Nephron (organoid): Measurements from ENCODE around the gene RFXANK.

Source experiments
- H3K27ac Mint-ChIP-seq, 3 experiments: 2 replicates each; pipeline ENCODE4 v1.8.0; 2020; ENCODE audit warnings: mixed read lengths in 3 of 3, mild to moderate bottlenecking in 2 of 3, moderate library complexity in 1 of 3
- H3K27me3 Mint-ChIP-seq: 2 replicates; pipeline ENCODE4 v1.8.0; 2021; ENCODE audit warnings: low read depth, mild to moderate bottlenecking, moderate library complexity, mixed read lengths
- H3K36me3 Mint-ChIP-seq: 2 replicates; pipeline ENCODE4 v1.8.0; 2020; ENCODE audit warnings: low read depth, mixed read lengths
- H3K4me1 Mint-ChIP-seq: 2 replicates; pipeline ENCODE4 v1.8.0; 2020; ENCODE audit warnings: mixed read lengths
- H3K4me3 Mint-ChIP-seq, 3 experiments: 2 replicates each; pipeline ENCODE4 v1.8.0; 2020; ENCODE audit warnings: mild to moderate bottlenecking in 3 of 3, mixed read lengths in 3 of 3, moderate library complexity in 2 of 3
- H3K9me3 Mint-ChIP-seq: 2 replicates; pipeline ENCODE4 v1.8.0; 2020; ENCODE audit warnings: mixed read lengths
- TF ChIP-seq, protein P1 (sequence below), 3 experiments: fragments of 200-600 bp; sonication (generic); IDR thresholded peaks; one replicate each; pipeline ENCODE4 v1.5.0; 2021; ENCODE audit warnings: antibody characterized with exemption in 3 of 3; ENCODE audit not compliant: unreplicated experiment in 3 of 3

Gene RFXANK

GRCh38 chr19:19223636-19224035 is 31.6 kb downstream of the RFXANK start:
- Mint-ChIP-seq H3K27me3 (peaks cover 77% of the 10 kb centered on the region), H3K36me3 (no peaks in the 10 kb centered on the region), H3K27ac (no peak overlapping the region), H3K4me3 (no peak overlapping the region), H3K9me3 (no peaks in the 10 kb centered on the region), H3K4me1 (no peaks in the 10 kb centered on the region)
- TF ChIP-seq, protein P1, sequence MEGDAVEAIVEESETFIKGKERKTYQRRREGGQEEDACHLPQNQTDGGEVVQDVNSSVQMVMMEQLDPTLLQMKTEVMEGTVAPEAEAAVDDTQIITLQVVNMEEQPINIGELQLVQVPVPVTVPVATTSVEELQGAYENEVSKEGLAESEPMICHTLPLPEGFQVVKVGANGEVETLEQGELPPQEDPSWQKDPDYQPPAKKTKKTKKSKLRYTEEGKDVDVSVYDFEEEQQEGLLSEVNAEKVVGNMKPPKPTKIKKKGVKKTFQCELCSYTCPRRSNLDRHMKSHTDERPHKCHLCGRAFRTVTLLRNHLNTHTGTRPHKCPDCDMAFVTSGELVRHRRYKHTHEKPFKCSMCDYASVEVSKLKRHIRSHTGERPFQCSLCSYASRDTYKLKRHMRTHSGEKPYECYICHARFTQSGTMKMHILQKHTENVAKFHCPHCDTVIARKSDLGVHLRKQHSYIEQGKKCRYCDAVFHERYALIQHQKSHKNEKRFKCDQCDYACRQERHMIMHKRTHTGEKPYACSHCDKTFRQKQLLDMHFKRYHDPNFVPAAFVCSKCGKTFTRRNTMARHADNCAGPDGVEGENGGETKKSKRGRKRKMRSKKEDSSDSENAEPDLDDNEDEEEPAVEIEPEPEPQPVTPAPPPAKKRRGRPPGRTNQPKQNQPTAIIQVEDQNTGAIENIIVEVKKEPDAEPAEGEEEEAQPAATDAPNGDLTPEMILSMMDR (IDR thresholded peaks at IDR 0.05; ENCODE audit: unreplicated experiment in 3 of 3): no peak

DNA sequence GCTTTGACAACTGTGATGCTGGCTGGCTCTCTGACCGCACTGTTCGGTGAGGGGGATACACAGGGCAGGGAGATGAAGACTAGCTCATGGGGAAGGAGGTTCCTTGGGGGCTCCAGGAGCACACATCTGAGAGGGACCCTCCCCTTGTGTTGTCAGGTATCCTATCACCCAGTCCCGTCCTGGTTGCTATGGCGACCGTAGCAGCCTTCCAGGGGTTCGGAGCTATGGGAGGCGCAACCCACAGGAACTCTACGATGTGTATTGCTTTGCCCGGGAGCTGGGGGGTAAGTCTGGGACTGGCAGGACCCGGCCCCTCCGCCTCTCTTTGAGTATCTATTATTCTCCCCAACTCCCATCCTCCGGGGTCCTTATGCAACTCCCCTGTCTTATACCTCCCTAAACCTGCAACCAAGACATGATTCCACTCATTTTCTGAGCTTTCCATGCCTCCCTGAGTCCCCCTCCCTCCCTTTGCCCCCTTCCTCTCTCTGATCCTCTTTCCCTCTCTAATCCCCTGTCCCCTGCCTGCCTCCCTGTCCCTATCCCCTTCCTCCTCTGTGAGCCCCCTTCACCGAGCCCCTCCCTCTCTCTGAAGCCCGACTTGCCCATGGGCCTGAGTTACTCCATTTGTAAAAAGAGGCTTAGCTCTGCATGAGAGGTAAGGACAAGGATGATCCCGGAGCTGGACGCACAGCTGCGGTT is 32.2 kb downstream of the RFXANK start:
- H3K4me1 Mint-ChIP-seq: no peaks in the 10 kb centered on the region
- H3K9me3 Mint-ChIP-seq: no peaks in the 10 kb centered on the region
- peak overlapping the region in 1 of 3 experiments; percentile 43 for H3K4me3 Mint-ChIP-seq
- no peak overlapping the region for H3K27ac Mint-ChIP-seq
- H3K27me3 Mint-ChIP-seq: peaks cover 80% of the 10 kb centered on the region
- TF ChIP-seq, protein P1 (IDR thresholded peaks at IDR 0.05; ENCODE audit: unreplicated experiment in 3 of 3): no peak
- H3K36me3 Mint-ChIP-seq: no peaks in the 10 kb centered on the region

- H3K36me3 Mint-ChIP-seq: no peaks in the 10 kb centered on the region
Observed at GRCh38 chr19:19224852-19225494, 32.9 kb downstream of the RFXANK start.

GRCh38 chr19:19226204-19226603 is 34.1 kb downstream of the RFXANK start:
- H3K27ac Mint-ChIP-seq: no peak overlapping the region
- peaks cover 67% of the 10 kb centered on the region for H3K27me3 Mint-ChIP-seq
- TF ChIP-seq, protein P1 (IDR thresholded peaks at IDR 0.05; ENCODE audit: unreplicated experiment in 3 of 3): no peak
- peaks cover 3% of the 10 kb centered on the region for H3K9me3 Mint-ChIP-seq
- no peak overlapping the region for H3K4me3 Mint-ChIP-seq
- H3K36me3 Mint-ChIP-seq: no peaks in the 10 kb centered on the region
- H3K4me1 Mint-ChIP-seq: no peaks in the 10 kb centered on the region

More at GRCh38 chr19:19224852-19225494, 32.9 kb downstream of the RFXANK start:
- peaks cover 75% of the 10 kb centered on the region for H3K27me3 Mint-ChIP-seq
- peak overlapping the region in 2 of 3 experiments; percentile 46 to 57 for H3K4me3 Mint-ChIP-seq
- no peaks in the 10 kb centered on the region for H3K9me3 Mint-ChIP-seq
- H3K4me1 Mint-ChIP-seq: no peaks in the 10 kb centered on the region
- TF ChIP-seq, protein P1 (IDR thresholded peaks at IDR 0.05; ENCODE audit: unreplicated experiment in 3 of 3): peak; percentile 30 to 68 (median 55)
- H3K27ac Mint-ChIP-seq: no peak overlapping the region

DNA sequence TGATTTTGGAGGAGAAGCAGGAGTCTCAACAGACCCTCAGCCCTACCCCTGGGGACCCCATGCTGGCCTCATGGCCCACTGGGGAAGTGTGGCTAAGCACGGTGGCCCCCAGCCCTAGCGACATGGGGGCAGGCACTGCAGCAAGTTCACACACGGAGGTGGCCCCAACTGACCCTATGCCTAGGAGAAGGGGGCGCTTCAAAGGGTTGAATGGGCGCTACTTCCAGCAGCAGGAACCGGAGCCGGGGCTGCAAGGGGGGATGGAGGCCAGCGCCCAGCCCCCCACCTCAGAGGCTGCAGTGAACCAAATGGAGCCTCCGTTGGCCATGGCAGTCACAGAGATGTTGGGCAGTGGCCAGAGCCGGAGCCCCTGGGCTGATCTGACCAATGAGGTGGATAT is 34.6 kb downstream of the RFXANK start:
- H3K9me3 Mint-ChIP-seq: peaks cover 3% of the 10 kb centered on the region
- no peaks in the 10 kb centered on the region for H3K4me1 Mint-ChIP-seq
- no peak overlapping the region for H3K4me3 Mint-ChIP-seq
- no peaks in the 10 kb centered on the region for H3K36me3 Mint-ChIP-seq
- TF ChIP-seq, protein P1 (IDR thresholded peaks at IDR 0.05; ENCODE audit: unreplicated experiment in 3 of 3): no peak
- peaks cover 67% of the 10 kb centered on the region for H3K27me3 Mint-ChIP-seq
- no peak overlapping the region for H3K27ac Mint-ChIP-seq
